DMS153 (cell line): ENCODE results near the gene ATP11A.

Experiments
- DNase-seq: peaks from one replicate; lab custom pipeline; 2025; lab: John Stamatoyannopoulos, UW

ATP11A gene

DNA sequence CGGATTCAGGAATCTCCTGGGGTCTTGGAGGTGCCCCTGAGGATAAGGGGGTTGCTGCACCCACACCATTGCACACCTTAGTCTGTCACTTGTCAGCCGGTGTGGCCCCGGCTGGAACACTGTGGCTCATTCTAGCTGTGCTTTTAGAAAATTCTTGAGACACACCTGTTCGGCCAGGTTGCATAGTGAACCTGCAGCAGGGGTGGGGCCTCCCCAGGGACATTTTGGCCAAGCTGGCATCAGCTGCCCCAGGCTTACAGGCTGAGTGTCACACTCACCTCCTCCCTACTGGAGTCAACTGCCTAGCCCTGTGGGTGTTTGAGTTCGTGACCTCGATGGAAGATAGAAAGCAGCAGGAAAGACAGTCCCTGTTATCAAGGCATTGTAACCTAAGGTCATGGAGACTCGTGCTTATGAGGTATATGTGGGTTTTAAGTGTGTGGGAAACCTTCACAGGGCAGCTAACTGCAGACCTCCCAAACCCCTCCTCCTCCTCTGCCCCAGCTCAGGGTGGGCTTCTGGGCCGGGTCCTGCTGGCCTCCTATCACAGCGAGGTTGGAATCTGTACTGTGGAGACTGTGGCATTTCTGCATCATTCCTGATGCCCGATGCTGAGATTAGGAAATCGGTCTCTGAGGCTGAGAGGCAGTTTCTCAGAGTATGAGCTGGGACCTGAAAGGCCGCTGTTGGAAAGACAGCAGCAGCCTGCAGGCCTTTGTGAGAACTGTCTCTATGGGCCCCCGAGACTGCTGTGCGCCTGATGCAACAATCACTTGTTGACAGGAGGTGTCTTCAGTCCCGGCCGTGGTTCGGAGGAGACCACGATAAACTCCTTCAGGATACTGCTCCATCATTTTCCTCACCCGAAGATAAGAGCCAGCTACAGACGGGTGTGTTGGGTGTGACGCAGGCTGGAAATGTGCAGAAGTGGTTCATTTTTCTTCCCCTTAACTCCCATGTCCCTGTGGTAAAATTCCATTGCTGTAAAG is 72.2 kb downstream of the ATP11A start:
- DNase-seq, result no peak

DNA sequence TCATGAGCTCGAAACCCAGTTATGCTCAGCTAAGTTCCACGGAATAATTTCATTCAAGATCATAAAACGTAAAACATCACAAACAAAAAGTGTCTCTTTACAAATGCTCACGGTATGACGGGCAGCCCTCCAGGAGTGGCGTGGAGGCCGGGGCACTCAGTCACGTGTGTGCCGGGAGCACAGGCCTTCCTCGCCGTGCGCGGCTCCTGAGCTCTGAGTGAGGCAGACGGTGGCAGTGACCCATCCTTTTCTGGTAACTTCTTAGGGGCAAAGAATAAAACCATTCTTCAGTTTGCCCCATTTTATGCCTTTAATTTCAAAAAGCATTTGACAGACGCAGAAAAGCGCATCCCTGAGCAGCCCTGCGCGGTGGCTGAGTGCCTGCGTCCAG is 72.8 kb downstream of the ATP11A start:
- no peak for DNase-seq

DNA sequence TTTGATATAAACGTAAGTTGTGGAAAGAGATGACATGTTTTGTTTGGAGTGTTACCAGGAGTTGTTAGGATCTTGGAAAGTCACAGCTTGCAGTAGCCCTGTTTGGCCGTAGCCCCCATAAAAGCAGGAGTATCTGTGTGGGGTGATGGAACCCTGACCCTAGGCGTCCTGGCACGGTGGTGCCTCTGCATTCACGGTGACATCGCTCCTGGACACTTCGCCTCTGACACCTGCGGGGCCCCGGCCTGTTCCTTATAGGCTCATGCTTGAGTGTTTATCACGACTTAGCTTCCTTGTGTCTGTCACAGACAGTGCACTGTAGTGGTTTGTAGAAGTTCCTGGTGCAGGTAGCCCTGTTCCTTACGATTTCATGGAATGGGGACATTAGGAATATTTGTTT is 74.2 kb downstream of the ATP11A start:
- DNase-seq, result no peak

DNA sequence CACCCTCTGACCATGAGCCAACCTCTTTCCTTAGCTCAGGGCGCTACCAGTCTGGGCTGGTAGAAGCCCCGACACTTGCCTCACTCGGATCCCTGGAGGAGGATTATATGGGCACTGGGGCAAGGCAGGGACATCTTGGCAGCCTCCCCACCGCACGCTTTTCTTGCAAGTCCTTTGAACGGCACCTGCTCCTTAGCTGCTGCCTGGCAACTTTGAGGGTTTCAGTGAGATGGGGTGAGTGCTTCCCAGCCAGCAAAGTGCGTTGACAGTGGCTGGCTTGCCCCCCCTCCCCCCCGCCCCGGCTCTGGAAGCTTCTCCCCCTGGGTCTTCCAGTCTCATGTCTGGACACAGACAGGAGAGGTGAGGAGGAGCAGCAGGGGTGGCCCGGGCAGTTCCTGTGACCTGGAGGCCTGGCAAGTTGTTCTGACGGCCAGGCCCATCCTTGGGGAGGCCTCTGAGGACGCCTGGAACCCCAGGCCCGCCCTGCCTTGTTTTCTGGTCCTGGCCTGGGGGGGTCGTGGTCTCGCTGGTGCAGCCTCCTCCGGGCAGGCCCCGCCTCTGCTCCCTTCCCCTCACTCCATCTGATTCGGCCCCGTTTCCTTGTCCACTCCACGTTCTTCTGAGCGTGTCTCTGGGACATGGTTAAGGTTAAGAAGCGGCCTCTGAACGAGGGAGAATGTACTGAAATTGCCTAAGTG is 75.2 kb downstream of the ATP11A start:
- no peak for DNase-seq

DNA sequence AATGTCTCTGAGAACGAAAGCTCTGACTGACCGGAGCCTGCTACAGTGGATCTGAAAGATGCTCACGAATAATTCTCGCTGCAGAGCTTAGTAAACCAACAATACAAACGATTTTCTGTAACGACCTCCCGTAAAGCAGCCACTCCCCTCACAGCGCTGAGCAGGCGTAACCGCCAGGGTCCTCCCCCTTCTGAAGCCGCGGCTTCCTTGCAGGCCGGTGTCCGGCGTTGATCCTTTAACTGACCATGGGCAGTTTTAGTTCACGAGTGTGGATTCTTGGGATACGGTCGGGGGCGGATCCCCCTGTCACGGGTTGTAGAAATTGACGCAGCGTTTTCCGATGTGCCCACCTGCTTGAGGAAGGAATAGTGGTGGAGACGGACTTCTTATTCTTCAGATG is 75.9 kb downstream of the ATP11A start:
- DNase-seq, result no peak

DNA sequence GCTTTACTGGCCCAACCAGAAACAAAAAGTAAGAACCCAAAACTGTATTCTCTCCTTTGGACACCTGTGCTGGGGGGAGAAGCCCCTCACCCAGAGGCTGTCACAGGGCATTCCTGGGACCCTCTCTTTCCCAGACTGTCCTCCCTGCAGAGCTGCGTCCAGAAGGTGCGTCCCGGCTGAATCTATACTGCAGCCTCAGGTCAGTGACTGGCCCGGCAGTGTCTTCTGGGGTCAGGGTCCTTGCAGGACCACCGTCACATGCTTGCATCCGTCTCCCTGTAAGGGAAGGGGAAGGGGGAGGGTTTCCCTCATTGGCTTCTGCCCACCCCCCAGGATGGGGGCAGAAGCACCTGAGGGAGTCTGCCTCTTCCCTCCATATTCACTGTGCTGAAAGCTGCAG is 76.5 kb downstream of the ATP11A start:
- no peak for DNase-seq

DNA sequence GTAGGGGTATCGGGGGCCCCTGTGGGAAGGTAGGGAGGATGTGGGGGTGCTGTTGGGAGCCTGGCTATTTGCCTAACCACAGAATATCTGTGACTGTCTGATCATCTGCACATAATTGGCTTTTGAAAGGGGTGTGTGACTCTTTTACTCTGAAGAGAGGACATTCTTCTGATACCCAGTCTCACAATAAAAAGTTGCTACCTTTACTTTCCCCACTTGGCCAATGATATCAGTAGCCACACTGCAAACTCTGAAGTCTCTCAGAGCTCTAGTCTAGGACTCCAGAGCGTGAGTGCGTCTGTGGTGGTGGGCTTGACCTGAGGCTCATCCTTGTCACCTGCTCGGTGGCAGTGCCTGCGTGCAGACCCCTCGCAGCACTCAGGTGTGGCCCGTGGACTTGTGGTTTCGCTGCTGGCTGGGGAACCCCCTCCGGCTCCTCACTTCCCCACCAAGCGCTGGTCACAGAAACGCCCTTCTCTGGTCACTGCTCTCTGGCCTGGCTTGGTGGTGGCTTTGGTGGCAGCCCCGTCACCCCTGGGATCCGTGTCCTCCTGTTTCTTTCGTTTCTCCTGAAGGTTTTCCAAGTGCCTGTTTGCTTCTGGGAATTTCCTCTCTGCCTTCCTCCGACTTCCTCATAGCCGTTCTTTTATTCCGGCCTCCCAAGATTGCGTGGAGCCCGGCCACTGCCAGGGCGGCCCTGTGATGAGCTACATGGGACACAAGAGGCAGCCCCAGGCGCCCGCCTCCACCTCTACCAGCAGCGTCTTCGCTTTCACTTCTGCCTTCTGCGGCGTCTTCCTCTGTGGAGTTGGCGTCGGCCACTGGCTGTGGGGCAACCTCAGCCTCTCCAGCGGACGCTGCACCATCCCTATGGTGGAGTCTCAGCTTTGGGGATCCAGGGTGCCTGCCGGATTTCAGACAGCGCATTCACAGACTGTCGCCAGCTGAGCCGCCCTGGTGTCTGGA is 78.0 kb downstream of the ATP11A start:
- no peak for DNase-seq

DNA sequence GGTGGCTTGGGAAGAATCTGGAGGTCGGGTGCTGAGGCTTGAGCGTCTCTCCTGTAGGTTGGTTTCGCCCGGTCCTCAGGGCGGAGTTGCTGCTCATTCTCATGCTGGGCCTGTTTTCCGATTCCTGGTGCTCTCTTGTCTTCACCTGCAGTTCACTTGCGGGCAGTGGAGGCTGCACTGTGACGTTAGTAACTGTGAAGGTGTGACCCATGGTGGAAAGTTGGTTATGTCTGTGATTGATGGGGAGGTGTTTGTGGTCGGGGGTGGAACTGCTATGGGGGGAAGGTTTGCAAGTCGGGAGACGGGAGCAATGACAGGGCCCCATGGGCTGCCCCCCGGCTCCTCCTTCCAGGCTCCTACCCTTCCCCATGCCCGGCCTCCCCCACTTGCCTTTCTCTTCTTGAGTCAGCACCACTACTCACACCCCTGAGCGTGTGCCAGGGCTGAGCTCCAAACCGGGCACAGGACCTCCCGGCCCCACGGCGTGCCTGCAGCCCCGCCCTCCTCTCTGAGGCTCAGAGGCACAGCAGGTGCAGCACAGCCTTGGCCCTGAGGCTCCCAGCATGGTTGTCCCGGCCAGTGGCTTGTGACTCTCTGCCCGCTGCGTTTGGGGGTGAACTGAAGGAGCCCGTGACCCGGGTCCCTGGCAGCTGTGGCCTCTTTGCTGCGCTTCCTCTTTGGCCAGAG is 79.1 kb downstream of the ATP11A start:
- no peak for DNase-seq

DNA sequence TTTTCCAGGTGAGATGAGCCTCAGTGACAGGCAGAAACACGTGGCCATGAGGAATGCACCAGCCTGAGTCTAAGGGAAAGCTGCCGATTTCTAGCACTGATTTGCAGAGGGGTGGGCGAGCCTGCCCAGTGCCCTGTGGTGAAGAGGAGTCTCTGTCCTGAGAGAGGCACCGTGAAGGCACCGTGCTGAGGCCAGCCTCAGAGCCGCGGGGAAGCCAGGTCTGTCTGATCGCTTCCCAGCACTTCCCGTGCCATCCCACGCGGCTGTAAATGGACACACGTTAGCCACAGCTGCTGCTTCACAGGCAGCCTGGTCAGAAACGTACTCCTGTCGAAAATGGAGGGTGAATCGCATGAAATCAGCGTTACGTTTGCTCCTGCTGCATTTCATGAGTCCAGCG is 79.8 kb downstream of the ATP11A start:
- no peak for DNase-seq

DNA sequence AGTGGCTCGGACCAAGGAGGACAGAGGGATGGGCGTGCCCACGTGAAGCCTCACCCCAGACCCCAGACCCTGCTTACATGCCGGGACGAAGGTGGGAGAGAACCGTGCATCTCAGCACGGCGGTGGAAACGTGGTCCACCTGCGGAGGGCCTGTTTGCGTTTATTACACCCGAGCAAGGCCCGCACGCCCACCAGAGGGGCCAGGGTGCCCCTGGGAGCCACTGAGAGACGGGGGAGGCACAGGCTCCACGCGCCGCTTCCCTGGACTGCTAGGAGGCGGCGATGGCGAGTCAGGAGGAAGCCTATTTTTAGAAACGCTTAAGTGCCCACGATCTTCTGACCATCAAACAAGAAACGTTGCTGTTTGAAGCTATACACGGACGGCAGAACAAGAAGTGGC is 80.7 kb downstream of the ATP11A start:
- DNase-seq, result no peak

DNA sequence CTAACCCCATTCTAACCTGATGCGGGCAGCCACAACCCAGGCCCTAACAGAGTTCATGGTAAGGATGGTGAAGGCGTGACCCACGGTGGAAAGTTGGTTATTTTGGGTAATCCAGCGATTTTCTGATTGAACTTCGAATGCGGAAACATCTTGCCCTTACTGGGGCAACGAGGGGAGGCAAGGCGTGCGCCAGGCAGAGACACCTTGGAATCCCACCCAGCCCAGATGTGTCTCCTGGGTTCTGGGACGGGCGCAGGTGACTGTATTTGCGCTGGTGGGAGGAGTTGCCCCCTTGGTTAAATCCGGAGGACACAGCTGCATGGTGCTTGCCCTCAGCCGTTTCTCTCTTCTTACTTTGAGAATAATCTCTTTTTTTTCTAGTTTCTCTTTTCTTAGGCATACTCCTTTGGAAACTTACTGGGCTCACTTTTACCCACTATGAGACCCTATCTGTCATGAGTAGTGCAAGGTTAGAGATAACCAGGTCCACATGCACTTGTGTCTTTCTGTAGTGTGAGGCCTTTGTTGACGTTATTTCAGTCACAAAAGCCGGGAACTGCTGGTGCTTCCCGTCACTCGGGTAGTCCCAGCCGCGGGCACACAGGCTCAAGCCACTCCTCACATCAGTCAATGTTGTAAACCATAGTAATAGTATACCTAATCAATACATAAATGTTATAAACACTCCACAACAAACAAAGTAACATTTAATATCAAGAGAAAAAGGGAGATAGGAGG is 81.5 kb downstream of the ATP11A start:
- DNase-seq, result no peak

DNA sequence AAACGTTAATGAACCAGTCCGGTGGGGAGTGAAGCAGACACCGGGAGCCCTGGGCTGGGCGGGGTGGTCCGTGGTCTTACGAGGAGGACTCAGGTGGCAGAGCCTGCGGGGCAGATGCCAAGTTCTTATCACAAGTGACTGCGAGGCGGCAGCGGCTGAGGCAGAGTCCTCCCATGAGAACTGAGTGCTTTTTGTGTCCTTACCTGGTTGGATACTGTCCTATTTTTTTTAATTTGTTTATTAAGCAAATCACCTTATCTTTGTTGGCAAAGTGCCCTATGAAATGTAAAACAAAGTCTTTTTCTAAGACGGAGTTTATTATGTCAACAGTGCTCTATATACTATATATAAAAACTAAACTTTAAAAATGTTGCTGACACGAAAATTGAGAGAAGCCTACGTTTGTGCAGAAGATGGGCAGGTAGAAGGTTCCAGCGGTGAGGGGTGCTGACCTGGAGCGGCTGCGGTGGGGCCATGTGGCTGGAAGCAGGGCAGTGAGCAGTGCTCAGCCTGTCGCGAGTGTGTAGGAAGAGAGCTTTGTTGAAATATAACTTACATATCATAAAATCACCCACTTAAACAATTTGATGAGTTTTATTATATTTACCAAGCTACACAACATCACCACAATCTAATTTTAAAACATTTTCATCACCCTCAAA is 82.2 kb downstream of the ATP11A start:
- no peak for DNase-seq

DNA sequence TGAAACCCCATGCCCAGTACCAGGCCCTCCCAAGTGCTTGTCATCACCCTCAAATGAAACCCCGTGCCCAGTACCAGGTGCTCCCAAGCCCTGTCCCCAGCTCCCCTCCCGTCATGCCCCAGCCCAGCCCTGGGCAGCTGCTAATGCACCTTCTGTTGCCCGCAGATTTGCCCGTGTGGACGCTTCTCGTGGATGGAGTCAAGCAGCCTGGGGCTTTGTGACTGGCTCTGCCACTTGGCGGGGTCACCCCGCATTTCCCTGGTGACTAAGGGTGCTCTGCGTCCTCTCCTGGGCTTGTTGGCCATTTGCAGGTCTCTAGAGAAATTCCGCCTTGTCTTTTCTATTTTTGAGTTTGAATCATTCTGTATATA is 82.7 kb downstream of the ATP11A start:
- no peak for DNase-seq

DNA sequence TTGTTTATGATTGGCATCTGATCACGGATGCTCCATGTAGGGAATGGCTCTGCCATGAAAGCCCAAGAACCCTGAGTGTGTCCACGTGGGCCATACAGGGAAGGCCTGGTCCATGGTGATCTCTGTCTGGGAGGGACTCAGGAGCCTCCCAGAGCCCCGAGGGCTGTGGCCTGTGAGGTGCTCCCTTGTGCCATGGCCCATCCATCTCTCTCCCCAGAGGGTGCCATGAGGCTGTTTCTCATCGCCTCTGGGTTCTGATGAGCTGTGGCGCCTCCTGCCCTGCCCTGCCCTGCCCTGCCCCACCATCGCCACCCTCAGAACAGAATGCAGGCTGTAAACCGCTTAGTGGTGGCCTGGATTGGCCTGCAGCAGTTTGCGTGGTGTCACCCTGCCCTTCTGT is 83.1 kb downstream of the ATP11A start:
- DNase-seq, result no peak

DNA sequence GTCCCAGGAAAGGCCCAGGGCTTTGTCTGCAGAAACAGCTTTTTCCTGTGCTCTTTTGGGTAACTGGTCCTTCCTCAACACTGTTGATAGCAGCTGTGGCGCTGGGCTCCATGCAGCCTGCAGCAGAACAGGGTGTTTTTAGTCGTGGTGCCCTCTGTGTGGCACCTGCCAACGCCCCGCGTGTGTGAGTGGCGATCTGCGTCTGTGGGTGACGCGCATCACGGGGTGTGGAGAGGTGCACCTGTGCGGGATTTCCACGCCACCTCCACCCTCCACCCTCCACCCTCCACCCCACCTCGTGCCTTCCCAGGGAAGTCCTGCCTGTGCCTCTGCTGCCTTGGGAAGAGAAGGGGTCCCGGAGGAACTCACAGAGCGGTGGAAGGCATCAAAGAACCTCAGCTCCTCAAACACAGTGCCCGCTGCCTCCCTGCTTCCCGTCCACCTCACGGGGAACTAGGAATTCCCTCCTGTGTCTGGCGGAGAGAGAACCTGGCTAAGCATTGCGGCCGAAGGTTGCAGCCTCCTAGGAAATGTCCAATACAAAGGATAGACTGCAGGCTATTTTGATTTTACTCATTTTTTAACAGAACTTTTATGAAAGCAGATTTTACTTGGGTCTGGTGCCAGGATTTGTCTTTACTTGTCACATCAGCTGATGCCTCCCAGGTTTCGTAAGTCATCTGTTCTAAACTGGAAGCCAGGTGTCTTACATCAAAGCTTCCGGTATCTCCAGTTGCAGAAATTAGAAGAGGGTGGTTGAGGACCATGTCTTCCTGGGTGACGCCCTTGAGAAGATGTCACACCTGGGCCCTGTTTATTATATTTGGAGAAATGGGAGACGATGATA is 84.0 kb downstream of the ATP11A start:
- no peak for DNase-seq

DNA sequence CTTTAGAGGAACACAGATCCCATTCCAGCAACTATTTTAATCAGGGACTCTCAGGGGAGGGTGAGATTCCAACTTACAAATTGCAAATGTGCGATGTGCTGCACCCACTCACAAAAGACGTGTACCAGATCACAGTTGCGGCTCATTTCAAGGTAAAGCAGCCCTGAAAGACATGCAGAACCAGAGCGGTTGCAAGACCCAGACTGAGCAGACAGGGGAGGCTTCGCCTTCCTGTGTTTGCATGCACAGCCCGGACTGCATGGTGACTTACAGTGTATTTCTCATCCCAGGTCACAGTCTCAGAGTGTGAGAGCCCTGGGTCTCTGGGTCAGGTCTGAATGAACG is 84.6 kb downstream of the ATP11A start:
- DNase-seq, result no peak

DNA sequence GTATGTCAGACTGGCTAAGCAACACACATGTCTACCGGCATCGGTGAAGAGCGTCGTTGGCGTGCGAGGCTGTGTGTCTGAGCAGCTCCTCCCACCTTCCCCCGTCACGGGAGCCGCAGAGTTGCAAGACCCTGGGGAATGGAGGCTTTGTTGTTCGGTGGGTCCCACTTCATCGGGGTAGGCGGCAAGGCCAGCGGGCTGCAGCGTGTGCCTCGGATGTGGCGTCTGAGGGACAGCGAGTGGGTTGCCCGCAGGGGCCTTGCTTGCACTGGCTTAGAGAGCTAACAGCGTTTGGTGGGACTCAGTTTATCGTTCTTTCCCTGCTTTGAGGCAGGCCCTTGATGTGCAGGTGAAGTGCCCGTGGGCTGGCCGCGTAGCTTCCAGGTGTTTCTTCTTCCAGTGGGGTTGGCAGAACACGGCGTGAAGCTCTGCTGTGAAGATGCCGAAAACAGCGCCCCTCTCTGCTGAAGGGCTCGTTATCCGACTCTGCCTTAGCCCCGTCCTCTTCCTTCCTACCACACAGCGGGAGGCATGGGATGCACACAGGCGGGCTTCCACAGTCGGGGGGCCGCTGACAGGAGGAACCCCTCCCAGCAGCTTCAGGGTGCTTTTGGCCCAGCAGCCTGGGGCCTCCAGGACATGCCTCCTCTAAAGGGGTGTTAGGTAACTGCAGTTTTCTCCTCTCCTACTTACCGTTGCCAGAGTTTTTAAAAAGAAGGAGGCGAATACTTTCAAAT is 85.2 kb downstream of the ATP11A start:
- no peak for DNase-seq

DNA sequence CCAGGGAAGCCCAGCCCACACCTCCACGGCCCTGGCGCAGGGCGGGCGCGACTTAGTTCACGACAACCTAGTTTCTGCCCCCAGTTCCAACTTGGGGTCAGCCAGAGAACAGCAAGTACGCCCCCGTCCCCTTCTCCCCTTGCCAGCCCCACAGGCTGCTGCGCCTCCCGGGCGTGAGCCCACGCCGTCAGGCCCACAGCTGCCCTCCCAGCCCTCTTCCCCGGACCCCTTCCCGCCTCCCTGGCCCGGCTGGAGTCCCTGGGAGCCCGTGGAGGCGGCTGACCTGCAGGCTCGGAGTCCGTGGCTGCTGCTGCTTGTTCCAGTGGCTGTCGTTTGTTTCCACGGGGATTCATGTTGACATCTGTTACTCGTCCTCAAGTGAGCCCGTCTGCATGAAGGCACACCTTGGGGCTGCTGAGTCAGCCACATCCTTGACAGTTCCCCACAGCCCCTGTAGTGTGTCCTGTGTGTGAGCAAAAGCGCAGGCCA is 86.0 kb downstream of the ATP11A start:
- DNase-seq, result no peak

DNA sequence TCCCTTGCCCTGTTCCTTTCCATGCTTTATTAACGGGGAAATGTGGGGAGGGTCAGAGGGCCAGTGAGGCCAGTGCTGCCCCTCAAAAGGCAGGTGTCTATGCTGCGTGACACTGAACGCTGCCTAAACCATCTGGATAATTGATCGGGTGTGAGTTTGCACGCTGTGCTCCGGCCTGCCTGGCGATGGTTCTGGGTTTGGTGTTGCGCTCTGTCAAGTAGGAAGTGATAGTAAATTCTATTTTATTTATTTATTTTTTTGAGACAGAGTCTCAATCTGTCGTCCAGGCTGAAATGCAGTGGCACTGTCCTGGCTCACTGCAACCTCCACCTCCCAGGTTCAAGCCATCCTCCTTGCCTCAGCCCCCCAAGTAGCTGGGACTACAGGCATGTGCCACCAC is 86.5 kb downstream of the ATP11A start:
- no peak for DNase-seq
